HEK293T (cell line): ENCODE results near the gene SPIN4.

ENCODE experiments used
- CTCF ChIA-PET: fragments of 350-600 bp; formaldehyde crosslinking; extraction: SDS; loops from one replicate; lab custom pipeline; 2021; ENCODE audit warnings: antibody characterized with exemption, inconsistent platforms; lab: Yijun Ruan, JAX
- POLR2A ChIA-PET: fragments of 350-600 bp; formaldehyde crosslinking; extraction: SDS; loops from one replicate; lab custom pipeline; 2020; ENCODE audit warnings: antibody characterized with exemption, inconsistent platforms; lab: Yijun Ruan, JAX
- DNase-seq: peaks from one replicate; pipeline ENCODE4 v3.0.0; 2012; ENCODE audit warnings: mixed read lengths; ENCODE audit errors: extremely low spot score
- ARNT ChIP-seq: fragments of 450-650 bp; IDR thresholded peaks from 2 replicates; pipeline ENCODE4 v1.6.1; 2017; ENCODE audit warnings: mild to moderate bottlenecking
- BHLHE40 ChIP-seq: fragments of 450-650 bp; IDR thresholded peaks from 2 replicates; pipeline ENCODE4 v1.6.1; 2016; ENCODE audit warnings: mild to moderate bottlenecking, moderate library complexity, borderline replicate concordance
- CTBP1 ChIP-seq: fragments of 450-650 bp; IDR thresholded peaks from 2 replicates; pipeline ENCODE4 v1.6.1; 2016; ENCODE audit warnings: borderline replicate concordance
- ELF4 ChIP-seq: fragments of 450-650 bp; IDR thresholded peaks from 2 replicates; pipeline ENCODE4 v1.6.1; 2017; ENCODE audit warnings: antibody characterized with exemption
- FOXA1 ChIP-seq: fragments of 450-650 bp; IDR thresholded peaks from 2 replicates; pipeline ENCODE4 v1.6.1; 2016; ENCODE audit warnings: mild to moderate bottlenecking
- FOXK2 ChIP-seq: fragments of 450-650 bp; IDR thresholded peaks from 2 replicates; pipeline ENCODE4 v1.6.1; 2016; ENCODE audit warnings: mild to moderate bottlenecking
- FOXM1 ChIP-seq: fragments of 450-650 bp; IDR thresholded peaks from 2 replicates; pipeline ENCODE4 v1.6.1; 2017; ENCODE audit warnings: mild to moderate bottlenecking, borderline replicate concordance
- HDGF ChIP-seq: fragments of 450-650 bp; IDR thresholded peaks from 2 replicates; pipeline ENCODE4 v1.6.1; 2017; ENCODE audit warnings: antibody characterized with exemption, borderline replicate concordance
- L3MBTL2 ChIP-seq: fragments of 450-650 bp; conservative IDR thresholded peaks from 2 replicates; pipeline ENCODE4 v1.6.1; 2016; ENCODE audit warnings: mild to moderate bottlenecking
- LEF1 ChIP-seq: fragments of 450-650 bp; IDR thresholded peaks from 2 replicates; pipeline ENCODE4 v1.6.1; 2017; ENCODE audit warnings: mild to moderate bottlenecking, borderline replicate concordance
- NFRKB ChIP-seq: fragments of 450-650 bp; IDR thresholded peaks from 2 replicates; pipeline ENCODE4 v1.6.1; 2016; ENCODE audit warnings: mild to moderate bottlenecking, moderate library complexity
- PKNOX1 ChIP-seq: fragments of 450-650 bp; IDR thresholded peaks from 2 replicates; pipeline ENCODE4 v1.6.1; 2016
- SP1 ChIP-seq: fragments of 450-650 bp; IDR thresholded peaks from 2 replicates; pipeline ENCODE4 v1.6.1; 2017
- SUZ12 ChIP-seq: fragments of 450-650 bp; IDR thresholded peaks from 2 replicates; pipeline ENCODE4 v1.6.1; 2016; ENCODE audit warnings: mild to moderate bottlenecking
- TARDBP ChIP-seq: fragments of 450-650 bp; IDR thresholded peaks from 2 replicates; pipeline ENCODE4 v1.6.1; 2016
- ZNF384 ChIP-seq: fragments of 450-650 bp; IDR thresholded peaks from 2 replicates; pipeline ENCODE4 v1.6.1; 2016

The SPIN4 gene

DNA sequence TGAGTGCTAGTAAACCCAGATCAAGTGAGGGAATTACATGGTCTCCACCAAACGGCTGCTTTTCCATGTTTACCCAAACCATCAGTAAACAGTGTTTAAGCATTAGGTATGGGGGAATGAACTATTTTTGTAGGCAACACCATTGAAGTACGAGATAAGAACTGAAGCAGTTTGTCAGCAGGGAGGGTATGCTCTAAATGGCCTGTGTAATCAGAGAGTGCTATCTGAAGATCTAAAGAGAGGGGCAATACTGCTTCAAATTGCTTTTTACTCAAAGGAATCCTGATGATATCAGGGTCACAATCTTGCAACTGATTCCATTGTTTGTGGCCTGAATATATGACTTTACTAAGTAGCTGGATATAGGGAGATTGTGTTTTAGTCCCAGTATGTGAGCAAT, 10.4 kb upstream of the SPIN4 start:
- ChIA-PET POLR2A (no interaction called here), CTCF (no interaction called here)
- no peak for TF ChIP-seq PKNOX1
- 0 out of 2 replicates have a peak, but pooled peaks have one; percentile 56 for TF ChIP-seq CTBP1
- no peak for DNase-seq

DNA sequence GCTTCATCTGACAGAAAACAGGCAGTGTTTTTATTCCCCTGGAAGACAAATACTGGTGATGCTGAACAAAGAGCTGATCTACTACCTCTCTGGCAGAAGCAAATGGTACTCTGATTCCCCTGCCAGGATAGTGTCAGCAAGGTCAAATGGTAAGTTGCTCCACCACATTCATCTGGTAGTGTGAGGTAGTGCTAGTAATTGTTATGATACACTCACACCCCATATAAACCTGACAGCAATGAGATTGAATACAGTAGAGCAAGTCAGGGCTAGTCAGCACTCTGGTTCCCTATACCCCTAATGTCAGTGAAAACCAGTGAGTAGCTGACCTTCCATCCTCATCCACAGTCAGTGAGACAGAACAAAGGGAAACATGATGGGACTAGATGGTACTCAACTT, 3.4 kb upstream of the SPIN4 start:
- no peak for TF ChIP-seq FOXK2
- TF ChIP-seq LEF1: no peak
- no peak for TF ChIP-seq TARDBP
- TF ChIP-seq NFRKB: no peak
- no peak for TF ChIP-seq HDGF
- no peak for TF ChIP-seq FOXM1
- TF ChIP-seq ELF4: no peak
- TF ChIP-seq L3MBTL2: no peak
- no peak for TF ChIP-seq SP1
- no peak for TF ChIP-seq FOXA1
- no peak for TF ChIP-seq SUZ12
- no peak for TF ChIP-seq BHLHE40
- TF ChIP-seq ZNF384: no peak
- no peak for TF ChIP-seq ARNT
- no peak for TF ChIP-seq PKNOX1
- CTCF ChIA-PET: interaction anchor here (0.6 kb wide), 1 partner anchor 743 kb away, joined by 3 read pairs; no protein-coding TSS in a partner anchor
- POLR2A ChIA-PET: no interaction called here
- no peak for DNase-seq

DNA sequence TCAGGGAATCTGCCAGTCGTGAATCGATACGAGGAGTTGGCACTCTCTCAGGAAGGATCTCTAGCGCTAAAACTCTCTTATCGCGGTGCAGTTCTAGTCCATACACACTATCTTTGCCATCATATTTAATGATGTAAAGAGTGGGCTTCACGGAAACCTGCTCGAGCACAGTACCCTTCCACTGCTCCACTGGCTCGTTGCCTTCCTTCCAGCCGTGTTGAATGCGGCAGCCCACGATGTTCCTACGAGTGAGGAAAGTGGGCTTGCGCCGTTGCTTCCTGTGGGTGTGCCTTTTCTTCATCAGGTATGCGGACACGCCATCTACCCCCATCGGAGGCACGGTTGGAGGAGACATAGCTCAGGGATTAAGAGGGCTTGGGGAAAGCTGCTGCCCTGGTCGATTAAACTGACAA, 661 bp downstream of the SPIN4 start:
- ChIA-PET POLR2A (interaction anchor here (0.7 to 1.1 kb wide), 2 partner anchors 210 to 448 kb away, joined by 3 to 4 read pairs; no protein-coding TSS in a partner anchor), CTCF (no interaction called here)
- TF ChIP-seq FOXA1: no peak
- no peak for TF ChIP-seq NFRKB
- TF ChIP-seq ELF4: no peak
- no peak for TF ChIP-seq L3MBTL2
- DNase-seq: peak; percentile 19

DNA sequence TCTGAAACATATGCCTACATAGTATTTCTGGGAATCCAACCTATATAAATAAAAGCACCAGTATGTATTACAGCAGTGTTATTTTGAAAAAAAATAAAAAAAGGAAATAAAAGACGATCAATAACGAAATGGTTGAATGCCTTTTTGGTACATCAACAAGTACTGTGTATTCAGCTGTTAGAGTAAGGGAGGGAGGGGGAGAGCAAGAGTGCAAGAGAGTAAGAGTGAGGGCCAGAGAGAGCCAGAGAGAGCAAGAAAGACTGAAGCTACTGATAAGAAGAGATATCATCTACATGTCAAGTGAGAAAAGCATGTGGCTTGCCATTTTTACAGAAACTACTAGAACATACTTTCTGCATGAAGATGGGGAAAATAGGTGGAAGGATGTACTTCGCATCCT, 1.8 kb downstream of the SPIN4 start:
- ChIA-PET CTCF (no interaction called here), POLR2A (no interaction called here)
- no peak for DNase-seq
- no peak for TF ChIP-seq ELF4
- no peak for TF ChIP-seq SP1
- no peak for TF ChIP-seq TARDBP
- no peak for TF ChIP-seq SUZ12
- no peak for TF ChIP-seq HDGF
- no peak for TF ChIP-seq BHLHE40
- no peak for TF ChIP-seq FOXM1
- no peak for TF ChIP-seq ARNT
- TF ChIP-seq CTBP1: no peak
- no peak for TF ChIP-seq LEF1
- TF ChIP-seq PKNOX1: no peak

DNA sequence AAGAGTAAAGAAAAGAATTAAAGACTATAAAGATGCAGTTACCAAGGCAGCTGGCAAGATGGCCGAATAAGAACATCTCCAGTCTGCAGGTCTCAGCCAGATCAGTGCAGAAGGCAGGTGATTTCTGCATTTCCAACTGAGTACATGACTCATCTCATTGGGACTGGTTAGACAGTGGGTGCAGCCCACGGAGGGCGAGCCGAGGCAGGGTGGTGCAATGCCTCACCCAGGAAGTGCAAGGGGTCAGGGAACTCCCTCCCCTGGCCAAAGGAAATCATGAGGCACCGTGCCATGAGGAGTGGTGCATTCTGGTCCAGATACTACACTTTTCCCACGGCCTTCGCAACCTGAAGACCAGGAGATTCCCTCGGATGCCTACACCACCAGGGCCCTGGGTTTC, 20.5 kb downstream of the SPIN4 start:
- no peak for DNase-seq
- ChIA-PET CTCF (no interaction called here), POLR2A (no interaction called here)
- TF ChIP-seq PKNOX1: no peak

GRCh38 chrX:63327788-63328187, 23.3 kb downstream of the SPIN4 start:
- no peak for DNase-seq

More at GRCh38 chrX:63327788-63328187, 23.3 kb downstream of the SPIN4 start:
- no peak for TF ChIP-seq L3MBTL2
- no peak for TF ChIP-seq HDGF
- TF ChIP-seq PKNOX1: no peak
- TF ChIP-seq NFRKB: no peak
- no peak for TF ChIP-seq ELF4
- no peak for TF ChIP-seq BHLHE40
- TF ChIP-seq ZNF384: no peak
- no peak for TF ChIP-seq ARNT
- no peak for TF ChIP-seq SP1
- POLR2A ChIA-PET: no interaction called here
- CTCF ChIA-PET: no interaction called here
